ENCODE results near the gene COA8. TPM values are rescaled to one million over a fixed set of nuclear protein-coding genes. Genes with fewer than 3 reads are reported as not detected.

Gene COA8
- polyA plus RNA-seq, 3 donors, result 13.2 to 58.1 (median 52.3) TPM

- Histone ChIP-seq H3K9me3 (replicated peaks in 1 of 2; ENCODE audit: control insufficient read depth in 1 of 2, insufficient read depth in 1 of 2, low read length in 2 of 2) (no peaks in the 10 kb centered on the region), H3K9ac (ENCODE audit: insufficient read depth, low read length, poor library complexity, severe bottlenecking) (no peak overlapping the region), H3K79me2 (ENCODE audit: insufficient read depth, low read length) (peaks cover 10% of the 10 kb centered on the region), H3K27ac (ENCODE audit: low read depth in 1 of 2, low read length in 2 of 2) (no peak overlapping the region), H4K20me1 (ENCODE audit: insufficient read depth, low read length) (peaks cover 56% of the 10 kb centered on the region), H3K27me3 (ENCODE audit: control insufficient read depth in 2 of 2, insufficient read depth in 2 of 2, low read length in 2 of 2) (no peaks in the 10 kb centered on the region), H3K36me3 (replicated peaks in 1 of 2; ENCODE audit: control insufficient read depth in 1 of 2, insufficient read depth in 2 of 2, low read length in 2 of 2) (peaks cover 2 to 16% of the 10 kb centered on the region in 2 donors), H2AFZ (ENCODE audit: insufficient read depth, low read depth, low read length, poor library complexity, severe bottlenecking) (no peak overlapping the region), H3K4me2 (replicated peaks; ENCODE audit: extremely low read depth, low read length, poor library complexity, severe bottlenecking) (no peak overlapping the region), H3K4me3 (replicated peaks in 1 of 3; ENCODE audit: low read depth in 2 of 3, low read length in 3 of 3) (no peak overlapping the region), H3K4me1 (ENCODE audit: control insufficient read depth in 1 of 2, insufficient read depth in 2 of 2, low read length in 2 of 2) (no peaks in the 10 kb centered on the region)
- no peak for DNase-seq
- H3K4me1 Mint-ChIP-seq, result peaks cover 2% of the 10 kb centered on the region
- intact Hi-C loops (cut with micrococcal nuclease), result no loop called here
- peaks cover 0 to 1% (median 1%) of the 10 kb centered on the region in 3 donors for H3K27me3 Mint-ChIP-seq (ENCODE audit: low read depth in 3 of 3)
- H3K36me3 Mint-ChIP-seq, result peaks cover 3 to 10% of the 10 kb centered on the region in 2 donors
- WGBS (ENCODE audit: insufficient coverage), result 89% methylated on average over 14 of the region's 18 CpGs
- H3K27ac Mint-ChIP-seq, result peak overlapping the region in 2 of 7 donors; percentile 13 to 56
- TF ChIP-seq, protein P1, sequence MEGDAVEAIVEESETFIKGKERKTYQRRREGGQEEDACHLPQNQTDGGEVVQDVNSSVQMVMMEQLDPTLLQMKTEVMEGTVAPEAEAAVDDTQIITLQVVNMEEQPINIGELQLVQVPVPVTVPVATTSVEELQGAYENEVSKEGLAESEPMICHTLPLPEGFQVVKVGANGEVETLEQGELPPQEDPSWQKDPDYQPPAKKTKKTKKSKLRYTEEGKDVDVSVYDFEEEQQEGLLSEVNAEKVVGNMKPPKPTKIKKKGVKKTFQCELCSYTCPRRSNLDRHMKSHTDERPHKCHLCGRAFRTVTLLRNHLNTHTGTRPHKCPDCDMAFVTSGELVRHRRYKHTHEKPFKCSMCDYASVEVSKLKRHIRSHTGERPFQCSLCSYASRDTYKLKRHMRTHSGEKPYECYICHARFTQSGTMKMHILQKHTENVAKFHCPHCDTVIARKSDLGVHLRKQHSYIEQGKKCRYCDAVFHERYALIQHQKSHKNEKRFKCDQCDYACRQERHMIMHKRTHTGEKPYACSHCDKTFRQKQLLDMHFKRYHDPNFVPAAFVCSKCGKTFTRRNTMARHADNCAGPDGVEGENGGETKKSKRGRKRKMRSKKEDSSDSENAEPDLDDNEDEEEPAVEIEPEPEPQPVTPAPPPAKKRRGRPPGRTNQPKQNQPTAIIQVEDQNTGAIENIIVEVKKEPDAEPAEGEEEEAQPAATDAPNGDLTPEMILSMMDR (IDR thresholded peaks at IDR 0.05), result no peak
- H3K9me3 Mint-ChIP-seq, result no peaks in the 10 kb centered on the region
- H3K4me3 Mint-ChIP-seq, result no peak overlapping the region
Observed at GRCh38 chr14:103552011-103552845, 10.5 kb upstream of the COA8 start.

- no peaks in the 10 kb centered on the region for H3K27me3 ChIP-seq (ENCODE audit: control insufficient read depth in 2 of 2, insufficient read depth in 2 of 2, low read length in 2 of 2)
- H3K4me3 ChIP-seq (replicated peaks in 1 of 3; ENCODE audit: low read depth in 2 of 3, low read length in 3 of 3), result no peak overlapping the region
- H3K9me3 Mint-ChIP-seq, result no peaks in the 10 kb centered on the region
- peaks cover 7 to 15% of the 10 kb centered on the region in 2 donors for H3K36me3 Mint-ChIP-seq
- intact Hi-C loops (cut with micrococcal nuclease), result no loop called here
- DNase-seq, result no peak
- H3K4me1 Mint-ChIP-seq, result peaks cover 2% of the 10 kb centered on the region
- no peak overlapping the region for H3K27ac ChIP-seq (ENCODE audit: low read depth in 1 of 2, low read length in 2 of 2)
- no peak overlapping the region for H3K4me3 Mint-ChIP-seq
- no peak overlapping the region for H2AFZ ChIP-seq (ENCODE audit: insufficient read depth, low read depth, low read length, poor library complexity, severe bottlenecking)
- H3K4me2 ChIP-seq (replicated peaks; ENCODE audit: extremely low read depth, low read length, poor library complexity, severe bottlenecking), result no peak overlapping the region
- peaks cover 59% of the 10 kb centered on the region for H4K20me1 ChIP-seq (ENCODE audit: insufficient read depth, low read length)
- H3K27me3 Mint-ChIP-seq (ENCODE audit: low read depth in 3 of 3), result peaks cover 0 to 1% (median 0%) of the 10 kb centered on the region in 3 donors
- H3K4me1 ChIP-seq (ENCODE audit: control insufficient read depth in 1 of 2, insufficient read depth in 2 of 2, low read length in 2 of 2), result no peaks in the 10 kb centered on the region
- TF ChIP-seq, protein P1 (IDR thresholded peaks at IDR 0.05), result no peak
- H3K79me2 ChIP-seq (ENCODE audit: insufficient read depth, low read length), result peaks cover 16% of the 10 kb centered on the region
- H3K9me3 ChIP-seq (replicated peaks in 1 of 2; ENCODE audit: control insufficient read depth in 1 of 2, insufficient read depth in 1 of 2, low read length in 2 of 2), result no peaks in the 10 kb centered on the region
- peak overlapping the region in 1 of 7 donors; percentile 1 for H3K27ac Mint-ChIP-seq
- no peak overlapping the region for H3K9ac ChIP-seq (ENCODE audit: insufficient read depth, low read length, poor library complexity, severe bottlenecking)
- peaks cover 2 to 22% of the 10 kb centered on the region in 2 donors for H3K36me3 ChIP-seq (replicated peaks in 1 of 2; ENCODE audit: control insufficient read depth in 1 of 2, insufficient read depth in 2 of 2, low read length in 2 of 2)
- 97% methylated on average over 4 of the region's 11 CpGs for WGBS (ENCODE audit: insufficient coverage)
Observed at GRCh38 chr14:103552846-103553210, 9.9 kb upstream of the COA8 start.
